IMR-90 (cell line): ENCODE results near the gene NPAS3.

Source experiments
- BHLHE40 ChIP-seq: fragments of 150-350 bp; IDR thresholded peaks from 2 replicates; pipeline ENCODE4 v1.6.1; 2016; ENCODE audit warnings: mild to moderate bottlenecking, low read depth, low read length
- CEBPB ChIP-seq: IDR thresholded peaks from 2 replicates; pipeline ENCODE4 v1.6.1; 2012; ENCODE audit warnings: low read depth, low read length, improper control_type of control experiment
- MAFK ChIP-seq: IDR thresholded peaks from 2 replicates; pipeline ENCODE4 v1.6.1; 2012; ENCODE audit warnings: low read depth, low read length, improper control_type of control experiment
- POLR2A ChIP-seq: IDR thresholded peaks from 2 replicates; pipeline ENCODE4 v1.6.1; 2012; ENCODE audit warnings: mild to moderate bottlenecking, low read depth, low read length
- RAD21 ChIP-seq: IDR thresholded peaks from 2 replicates; pipeline ENCODE4 v1.6.1; 2012; ENCODE audit warnings: low read length, improper control_type of control experiment
- RFX5 ChIP-seq: IDR thresholded peaks from 2 replicates; pipeline ENCODE4 v1.8.0; 2012; ENCODE audit warnings: low read depth, mild to moderate bottlenecking, low read length, moderate library complexity
- SMC3 ChIP-seq: fragments of 150-350 bp; IDR thresholded peaks from 2 replicates; pipeline ENCODE4 v1.6.1; 2016; ENCODE audit warnings: low read depth, mild to moderate bottlenecking, antibody characterized with exemption, low read length, moderate library complexity
- TF ChIP-seq, protein P1 (sequence below): fragments of 150-350 bp; IDR thresholded peaks from 2 replicates; pipeline ENCODE4 v1.6.1; 2017; ENCODE audit warnings: mild to moderate bottlenecking, antibody characterized with exemption, low read length, low read depth
- TF ChIP-seq, protein P2 (sequence below): conservative IDR thresholded peaks from 2 replicates; pipeline ENCODE4 v1.5.1; 2012; ENCODE audit warnings: mild to moderate bottlenecking, low read depth, low read length, improper control_type of control experiment

DNA sequence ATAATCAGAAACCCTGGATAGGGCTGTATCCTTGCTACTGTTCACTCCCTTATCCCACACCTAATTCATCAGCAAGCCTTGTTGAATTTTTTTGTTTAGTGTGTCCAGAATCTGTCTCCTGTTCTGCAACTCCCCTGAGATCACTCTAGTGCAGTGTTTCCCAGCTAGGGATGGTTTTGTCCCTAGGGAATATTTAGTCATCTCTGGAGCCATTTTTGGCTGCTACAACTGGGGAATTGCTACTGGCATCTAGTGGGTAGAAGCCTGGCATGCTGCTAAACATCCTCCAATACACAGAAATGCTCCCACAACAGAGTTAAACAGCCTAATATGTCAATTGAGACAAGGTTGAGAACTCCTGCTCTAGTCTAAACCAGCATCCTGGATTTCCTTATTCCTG, 248.0 kb downstream of the NPAS3 start:
- TF ChIP-seq, protein P1, sequence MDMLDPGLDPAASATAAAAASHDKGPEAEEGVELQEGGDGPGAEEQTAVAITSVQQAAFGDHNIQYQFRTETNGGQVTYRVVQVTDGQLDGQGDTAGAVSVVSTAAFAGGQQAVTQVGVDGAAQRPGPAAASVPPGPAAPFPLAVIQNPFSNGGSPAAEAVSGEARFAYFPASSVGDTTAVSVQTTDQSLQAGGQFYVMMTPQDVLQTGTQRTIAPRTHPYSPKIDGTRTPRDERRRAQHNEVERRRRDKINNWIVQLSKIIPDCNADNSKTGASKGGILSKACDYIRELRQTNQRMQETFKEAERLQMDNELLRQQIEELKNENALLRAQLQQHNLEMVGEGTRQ: no peak
- TF ChIP-seq MAFK: no peak
- no peak for TF ChIP-seq RAD21
- TF ChIP-seq, protein P2, sequence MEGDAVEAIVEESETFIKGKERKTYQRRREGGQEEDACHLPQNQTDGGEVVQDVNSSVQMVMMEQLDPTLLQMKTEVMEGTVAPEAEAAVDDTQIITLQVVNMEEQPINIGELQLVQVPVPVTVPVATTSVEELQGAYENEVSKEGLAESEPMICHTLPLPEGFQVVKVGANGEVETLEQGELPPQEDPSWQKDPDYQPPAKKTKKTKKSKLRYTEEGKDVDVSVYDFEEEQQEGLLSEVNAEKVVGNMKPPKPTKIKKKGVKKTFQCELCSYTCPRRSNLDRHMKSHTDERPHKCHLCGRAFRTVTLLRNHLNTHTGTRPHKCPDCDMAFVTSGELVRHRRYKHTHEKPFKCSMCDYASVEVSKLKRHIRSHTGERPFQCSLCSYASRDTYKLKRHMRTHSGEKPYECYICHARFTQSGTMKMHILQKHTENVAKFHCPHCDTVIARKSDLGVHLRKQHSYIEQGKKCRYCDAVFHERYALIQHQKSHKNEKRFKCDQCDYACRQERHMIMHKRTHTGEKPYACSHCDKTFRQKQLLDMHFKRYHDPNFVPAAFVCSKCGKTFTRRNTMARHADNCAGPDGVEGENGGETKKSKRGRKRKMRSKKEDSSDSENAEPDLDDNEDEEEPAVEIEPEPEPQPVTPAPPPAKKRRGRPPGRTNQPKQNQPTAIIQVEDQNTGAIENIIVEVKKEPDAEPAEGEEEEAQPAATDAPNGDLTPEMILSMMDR: no peak
- TF ChIP-seq SMC3: no peak
- no peak for TF ChIP-seq CEBPB
- no peak for TF ChIP-seq POLR2A
- no peak for TF ChIP-seq BHLHE40
- TF ChIP-seq RFX5: no peak
